Measurements from ENCODE around the gene ITGB3BP. TPM values are rescaled to one million over a fixed set of nuclear protein-coding genes. Genes with fewer than 3 reads are reported as not detected.

Gene ITGB3BP
- total RNA-seq, 4 donors from 2014 or later, result 4.7 to 42.9 (median 5.7) TPM

- H3K27ac ChIP-seq, result no peak overlapping the region
- no peaks in the 10 kb centered on the region for H3K27me3 ChIP-seq
- H3K36me3 ChIP-seq, result no peaks in the 10 kb centered on the region
- no peak for DNase-seq
- TF ChIP-seq POLR2A (IDR thresholded peaks at IDR 0.05), result no peak
- TF ChIP-seq, protein P1, sequence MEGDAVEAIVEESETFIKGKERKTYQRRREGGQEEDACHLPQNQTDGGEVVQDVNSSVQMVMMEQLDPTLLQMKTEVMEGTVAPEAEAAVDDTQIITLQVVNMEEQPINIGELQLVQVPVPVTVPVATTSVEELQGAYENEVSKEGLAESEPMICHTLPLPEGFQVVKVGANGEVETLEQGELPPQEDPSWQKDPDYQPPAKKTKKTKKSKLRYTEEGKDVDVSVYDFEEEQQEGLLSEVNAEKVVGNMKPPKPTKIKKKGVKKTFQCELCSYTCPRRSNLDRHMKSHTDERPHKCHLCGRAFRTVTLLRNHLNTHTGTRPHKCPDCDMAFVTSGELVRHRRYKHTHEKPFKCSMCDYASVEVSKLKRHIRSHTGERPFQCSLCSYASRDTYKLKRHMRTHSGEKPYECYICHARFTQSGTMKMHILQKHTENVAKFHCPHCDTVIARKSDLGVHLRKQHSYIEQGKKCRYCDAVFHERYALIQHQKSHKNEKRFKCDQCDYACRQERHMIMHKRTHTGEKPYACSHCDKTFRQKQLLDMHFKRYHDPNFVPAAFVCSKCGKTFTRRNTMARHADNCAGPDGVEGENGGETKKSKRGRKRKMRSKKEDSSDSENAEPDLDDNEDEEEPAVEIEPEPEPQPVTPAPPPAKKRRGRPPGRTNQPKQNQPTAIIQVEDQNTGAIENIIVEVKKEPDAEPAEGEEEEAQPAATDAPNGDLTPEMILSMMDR (IDR thresholded peaks at IDR 0.05), result no peak
- H3K4me1 ChIP-seq, result no peaks in the 10 kb centered on the region
- H3K4me3 ChIP-seq, result no peak overlapping the region
- H3K9me3 ChIP-seq, result peaks cover 0 to 7% (median 0%) of the 10 kb centered on the region in 4 donors
Observed at GRCh38 chr1:63461661-63462230, 61.3 kb downstream of the ITGB3BP start.

DNA sequence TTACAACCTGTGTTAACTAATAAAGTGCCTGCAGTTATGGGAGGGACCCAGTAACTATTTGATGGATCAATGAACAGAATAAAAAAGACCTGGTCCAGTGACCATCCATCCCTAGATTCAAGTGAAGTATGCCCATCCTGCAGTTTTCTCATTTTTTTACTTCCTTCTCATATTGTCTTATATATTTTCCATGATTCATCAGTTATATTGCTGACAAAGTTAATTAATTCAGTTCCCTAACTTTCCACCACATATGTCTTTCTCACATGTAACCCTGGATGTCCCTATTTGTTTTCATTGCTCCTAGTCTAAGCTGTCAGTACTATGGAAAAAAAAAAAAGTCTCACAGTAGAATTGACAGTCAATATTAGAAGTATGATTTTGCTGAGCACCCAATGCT, 64.3 kb downstream of the ITGB3BP start:
- H3K36me3 ChIP-seq, result no peaks in the 10 kb centered on the region
- no peak overlapping the region for H3K4me3 ChIP-seq
- H3K27me3 ChIP-seq, result no peaks in the 10 kb centered on the region
- no peak overlapping the region for H3K27ac ChIP-seq
- DNase-seq, result no peak
- TF ChIP-seq POLR2A (IDR thresholded peaks at IDR 0.05), result no peak
- H3K4me1 ChIP-seq, result no peaks in the 10 kb centered on the region
- peaks cover 0 to 7% (median 0%) of the 10 kb centered on the region in 4 donors for H3K9me3 ChIP-seq

GRCh38 chr1:63454269-63454668, 68.8 kb downstream of the ITGB3BP start:
- Histone ChIP-seq H3K27ac (no peak overlapping the region), H3K9me3 (no peaks in the 10 kb centered on the region), H3K36me3 (no peaks in the 10 kb centered on the region), H3K4me1 (no peaks in the 10 kb centered on the region), H3K27me3 (no peaks in the 10 kb centered on the region), H3K4me3 (no peak overlapping the region)
- no peak for TF ChIP-seq POLR2A (IDR thresholded peaks at IDR 0.05)
- TF ChIP-seq, protein P1 (IDR thresholded peaks at IDR 0.05), result no peak
- DNase-seq, result no peak

DNA sequence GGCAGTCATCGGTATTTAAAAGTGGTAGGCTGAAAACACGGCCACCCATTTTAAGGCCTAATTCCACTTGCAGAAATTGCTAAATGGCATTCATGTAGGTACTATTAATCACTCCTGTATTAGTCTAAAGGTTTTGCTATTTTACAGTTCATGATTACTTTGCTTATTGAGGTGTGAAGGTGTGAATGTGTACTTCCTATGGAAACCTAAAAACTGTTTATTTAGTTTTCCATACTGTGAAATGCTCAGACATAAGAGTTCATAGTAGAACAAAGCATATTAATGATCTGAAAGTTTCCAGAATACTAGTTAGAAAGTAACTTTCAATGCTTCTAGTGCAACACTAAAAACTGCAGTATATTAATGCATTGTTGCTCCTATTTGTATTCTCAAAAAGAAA, 69.8 kb downstream of the ITGB3BP start:
- Histone ChIP-seq H3K36me3 (no peaks in the 10 kb centered on the region), H3K9me3 (no peaks in the 10 kb centered on the region), H3K4me1 (no peaks in the 10 kb centered on the region), H3K27ac (no peak overlapping the region), H3K4me3 (no peak overlapping the region), H3K27me3 (no peaks in the 10 kb centered on the region)
- DNase-seq, result no peak
- no peak for TF ChIP-seq POLR2A (IDR thresholded peaks at IDR 0.05)
- TF ChIP-seq, protein P1 (IDR thresholded peaks at IDR 0.05), result no peak

DNA sequence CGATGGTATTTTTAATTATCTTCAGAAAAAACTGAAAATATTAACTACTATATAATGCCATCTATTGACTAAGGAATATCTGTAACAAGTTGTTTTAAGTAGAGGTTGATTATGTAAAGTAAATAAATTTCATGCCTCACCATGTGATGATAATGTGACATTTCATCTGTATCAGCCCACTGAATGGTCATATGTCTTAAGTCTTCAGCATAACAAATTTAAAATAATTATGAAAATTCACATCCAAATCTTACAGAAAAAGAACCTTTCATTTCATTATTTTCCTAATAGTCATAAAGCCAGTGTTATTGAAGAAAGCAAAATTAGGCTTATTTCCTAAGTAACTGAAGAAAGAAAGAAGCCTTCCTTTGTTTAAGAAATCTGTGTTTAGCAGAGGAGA, 72.6 kb downstream of the ITGB3BP start:
- no peak for TF ChIP-seq POLR2A (IDR thresholded peaks at IDR 0.05)
- TF ChIP-seq, protein P1 (IDR thresholded peaks at IDR 0.05), result no peak
- Histone ChIP-seq H3K27me3 (no peaks in the 10 kb centered on the region), H3K4me3 (no peak overlapping the region), H3K36me3 (no peaks in the 10 kb centered on the region), H3K4me1 (no peaks in the 10 kb centered on the region), H3K27ac (no peak overlapping the region), H3K9me3 (no peaks in the 10 kb centered on the region)
- DNase-seq, result no peak

- no peak overlapping the region for H3K4me3 ChIP-seq
- no peak overlapping the region for H3K27ac ChIP-seq
- no peaks in the 10 kb centered on the region for H3K27me3 ChIP-seq
- no peaks in the 10 kb centered on the region for H3K4me1 ChIP-seq
- no peaks in the 10 kb centered on the region for H3K9me3 ChIP-seq
- TF ChIP-seq, protein P1 (IDR thresholded peaks at IDR 0.05), result no peak
- TF ChIP-seq POLR2A (IDR thresholded peaks at IDR 0.05), result no peak
- no peak for DNase-seq
- H3K36me3 ChIP-seq, result no peaks in the 10 kb centered on the region
Observed at GRCh38 chr1:63448731-63449246, 74.2 kb downstream of the ITGB3BP start.

All from Peyer's patch (tissue), 4 donors.